PC-3 (cell line): ENCODE measurements around the gene CHIT1. TPM values are rescaled to one million over a fixed set of nuclear protein-coding genes. Genes with fewer than 3 reads are reported as not detected.

Source experiments
- ATAC-seq: fragments of 200-7000 bp; cut with Tn5 transposase; 2 replicates; pipeline ENCODE4 v1.9.1; 2020; ENCODE audit warnings: mild to moderate bottlenecking, moderate library complexity
- BruUV-seq: library from RNA; stranded (reverse); fragments of 400-500 nt; replicated peaks from 2 replicates; lab custom pipeline; 2021; lab: Mats Ljungman, UMichigan
- CTCF ChIA-PET: fragments of 300-600 bp; sonication (Branson Sonifier 250); formaldehyde crosslinking; loops from one replicate; lab custom pipeline; 2022; ENCODE audit warnings: antibody characterized with exemption; lab: Charles Lee
- POLR2A ChIA-PET: fragments of 300-600 bp; sonication (Branson Sonifier 250); formaldehyde crosslinking; loops from one replicate; lab custom pipeline; 2022; ENCODE audit warnings: antibody characterized with exemption; ENCODE audit not compliant: unreplicated experiment; lab: Charles Lee
- DNase-seq: peaks from one replicate; pipeline ENCODE4 v3.0.0-alpha.2; 2015
- H2AFZ ChIP-seq: fragments of 300-600 bp; sonication (generic); 2 replicates; pipeline ENCODE4 v1.6.0; 2016; ENCODE audit warnings: antibody characterized with exemption, low read length
- H3F3A ChIP-seq: fragments of 300-600 bp; sonication (generic); one replicate; pipeline ENCODE4 v1.6.0; 2017; ENCODE audit warnings: antibody characterized with exemption, low read length, control low read depth, mild to moderate bottlenecking; ENCODE audit not compliant: unreplicated experiment
- H3K27ac ChIP-seq: fragments of 300-600 bp; sonication (generic); 2 replicates; pipeline ENCODE4 v1.5.1; 2016; ENCODE audit warnings: mild to moderate bottlenecking, low read length
- H3K27me3 ChIP-seq: fragments of 300-600 bp; sonication (generic); 2 replicates; pipeline ENCODE4 v1.6.1; 2016; ENCODE audit warnings: low read length, mixed read lengths
- H3K36me3 ChIP-seq: fragments of 300-600 bp; sonication (generic); 2 replicates; pipeline ENCODE4 v1.6.1; 2016; ENCODE audit warnings: low read depth, mixed run types, low read length, mixed read lengths
- H3K4me1 ChIP-seq: fragments of 300-600 bp; sonication (generic); 2 replicates; pipeline ENCODE4 v1.5.1; 2016; ENCODE audit warnings: low read length; ENCODE audit not compliant: insufficient read depth
- H3K4me2 ChIP-seq: fragments of 300-600 bp; sonication (generic); 2 replicates; pipeline ENCODE4 v1.6.0; 2016; ENCODE audit warnings: low read length
- H3K4me3 ChIP-seq: fragments of 300-600 bp; sonication (generic); 2 replicates; pipeline ENCODE4 v1.5.1; 2016; ENCODE audit warnings: mild to moderate bottlenecking, low read length, mixed read lengths
- H3K79me2 ChIP-seq: fragments of 300-600 bp; sonication (generic); 2 replicates; pipeline ENCODE4 v1.6.1; 2017; ENCODE audit warnings: low read length, mixed read lengths
- H3K9ac ChIP-seq: fragments of 300-600 bp; sonication (generic); 2 replicates; pipeline ENCODE4 v1.6.0; 2016; ENCODE audit warnings: mild to moderate bottlenecking, low read length
- H3K9me2 ChIP-seq: fragments of 300-600 bp; sonication (generic); replicated peaks from 2 replicates; pipeline ENCODE4 v1.6.1; 2016; ENCODE audit warnings: mixed run types, low read length, mixed read lengths
- H3K9me3 ChIP-seq: fragments of 300-600 bp; sonication (generic); 2 replicates; pipeline ENCODE4 v1.6.1; 2016; ENCODE audit warnings: low read length, mixed read lengths
- H4K20me1 ChIP-seq: fragments of 300-600 bp; sonication (generic); 2 replicates; pipeline ENCODE4 v1.6.1; 2016; ENCODE audit warnings: low read length, mixed read lengths
- CTCF ChIP-seq: fragments of 300-600 bp; sonication (generic); conservative IDR thresholded peaks from 2 replicates; pipeline ENCODE4 v1.5.1; 2017; ENCODE audit warnings: antibody characterized with exemption, low read depth, mild to moderate bottlenecking, low read length
- EZH2 ChIP-seq: fragments of 300-600 bp; sonication (generic); IDR thresholded peaks from one replicate; pipeline ENCODE4 v1.6.1; 2017; ENCODE audit warnings: antibody characterized with exemption, mild to moderate bottlenecking, low read length; ENCODE audit not compliant: unreplicated experiment
- EZH2phosphoT487 ChIP-seq: fragments of 300-600 bp; sonication (generic); IDR thresholded peaks from 2 replicates; pipeline ENCODE4 v1.6.1; 2018; ENCODE audit warnings: mild to moderate bottlenecking, antibody characterized with exemption, low read length, borderline replicate concordance
- intact Hi-C: fragments of 100-400 bp; cut with micrococcal nuclease; formaldehyde crosslinking; loops from 2 replicates; pipeline ENCODE4 v1.9.0; 2023
- total RNA-seq: library from RNA; depleted of rRNA; stranded (reverse); fragments of >200 nt; gene quantifications from 2 replicates; pipeline ENCODE4 v1.2.3, GENCODE V29; 2014

CHIT1 gene
- total RNA-seq, 1 experiment from 2014 or later, result not detected

GRCh38 chr1:203213126-203213525 is 16.3 kb downstream of the CHIT1 start:
- no peak overlapping the region for H2AFZ ChIP-seq
- POLR2A ChIA-PET, result no interaction called here

GRCh38 chr1:203211812-203212211 is 17.7 kb downstream of the CHIT1 start:
- Histone ChIP-seq H3F3A (no peaks in the 10 kb centered on the region), H3K27ac (no peak overlapping the region), H3K27me3 (peaks cover 23% of the 10 kb centered on the region; the same call in 1 of the 2 replicates), H3K79me2 (no peaks in the 10 kb centered on the region), H2AFZ (no peak overlapping the region), H3K36me3 (no peaks in the 10 kb centered on the region), H3K9me2 (no peaks in the 10 kb centered on the region), H3K4me3 (no peak overlapping the region), H4K20me1 (no peaks in the 10 kb centered on the region), H3K9me3 (no peaks in the 10 kb centered on the region), H3K9ac (no peak overlapping the region), H3K4me1 (no peaks in the 10 kb centered on the region), H3K4me2 (no peak overlapping the region)
- ChIA-PET POLR2A (no interaction called here), CTCF (interaction anchor here (0.6 kb wide), 1 partner anchor 86 kb away, joined by 3 read pairs; no protein-coding TSS in a partner anchor)
- no TSS peak for BruUV-seq
- ATAC-seq (no peak), DNase-seq (no peak)
- no peak for TF ChIP-seq CTCF
- TF ChIP-seq EZH2, result no peak
- no peak for TF ChIP-seq EZH2phosphoT487
- intact Hi-C loops, result no loop called here

More at GRCh38 chr1:203213126-203213525, 16.3 kb downstream of the CHIT1 start:
- no TSS peak for BruUV-seq
- Histone ChIP-seq H3F3A (no peaks in the 10 kb centered on the region), H3K79me2 (no peaks in the 10 kb centered on the region), H3K4me2 (no peak overlapping the region), H3K9me3 (no peaks in the 10 kb centered on the region), H4K20me1 (no peaks in the 10 kb centered on the region), H3K9me2 (no peaks in the 10 kb centered on the region), H3K4me1 (no peaks in the 10 kb centered on the region), H3K4me3 (no peak overlapping the region), H3K36me3 (no peaks in the 10 kb centered on the region), H3K9ac (no peak overlapping the region), H3K27me3 (peaks cover 24% of the 10 kb centered on the region), H3K27ac (no peak overlapping the region)
- DNase-seq (no peak), ATAC-seq (no peak)
- CTCF ChIA-PET, result interaction anchor here (0.6 kb wide), 1 partner anchor 44 kb away, joined by 4 read pairs; no protein-coding TSS in a partner anchor
- TF ChIP-seq EZH2 (no peak), EZH2phosphoT487 (no peak), CTCF (no peak)
- intact Hi-C loops, result no loop called here

- H3K9me3 ChIP-seq, result no peaks in the 10 kb centered on the region
- no peak for TF ChIP-seq CTCF
- TF ChIP-seq EZH2, result no peak
- TF ChIP-seq EZH2phosphoT487, result no peak
- peaks cover 23% of the 10 kb centered on the region; the same call in 1 of the 2 replicates for H3K27me3 ChIP-seq
- POLR2A ChIA-PET, result no interaction called here
- no peak overlapping the region for H2AFZ ChIP-seq
- no peaks in the 10 kb centered on the region for H3F3A ChIP-seq
- BruUV-seq, result no TSS peak
- H3K4me3 ChIP-seq, result no peak overlapping the region
- intact Hi-C loops, result no loop called here
- no peak for ATAC-seq
- no peak overlapping the region for H3K4me2 ChIP-seq
- no peaks in the 10 kb centered on the region for H3K79me2 ChIP-seq
- CTCF ChIA-PET, result interaction anchor here (0.6 kb wide), 1 partner anchor 85 kb away, joined by 3 read pairs; no protein-coding TSS in a partner anchor
- H4K20me1 ChIP-seq, result no peaks in the 10 kb centered on the region
- H3K36me3 ChIP-seq, result no peaks in the 10 kb centered on the region
- H3K4me1 ChIP-seq, result no peaks in the 10 kb centered on the region
- no peak overlapping the region for H3K9ac ChIP-seq
- no peak overlapping the region for H3K27ac ChIP-seq
- no peak for DNase-seq
- H3K9me2 ChIP-seq, result no peaks in the 10 kb centered on the region
These were observed 18.5 kb downstream of the CHIT1 start for GRCh38 chr1:203210988-203211387.
